GM12878 (cell line): ENCODE data around the gene RGS4. TPM values are rescaled to one million over a fixed set of nuclear protein-coding genes. Genes with fewer than 3 reads are reported as not detected.

Experiments used
- ATAC-seq: fragments of 200-7000 bp; cut with Tn5 transposase; 3 replicates; pipeline ENCODE4 v1.9.1; 2020; ENCODE audit warnings: mild to moderate bottlenecking, moderate library complexity
- BruUV-seq: library from RNA; stranded (reverse); fragments of 400-500 nt; replicated peaks from 2 replicates; lab custom pipeline; 2021; lab: Mats Ljungman, UMichigan
- CTCF ChIA-PET: fragments of 300-600 bp; sonication (Branson Sonifier 250); formaldehyde crosslinking; extraction: SDS; loops from one replicate; lab custom pipeline; 2021; ENCODE audit warnings: inconsistent platforms; lab: Yijun Ruan, JAX
- POLR2A ChIA-PET: fragments of 350-600 bp; formaldehyde crosslinking; extraction: SDS; loops from one replicate; lab custom pipeline; 2021; ENCODE audit warnings: inconsistent platforms; lab: Charles Lee
- RAD21 ChIA-PET: fragments of 300-600 bp; sonication (Branson Sonifier 250); formaldehyde crosslinking; loops from one replicate; lab custom pipeline; 2023; ENCODE audit warnings: antibody characterized with exemption; ENCODE audit not compliant: unreplicated experiment; lab: Charles Lee
- SMC1A ChIA-PET: fragments of 300-600 bp; sonication (Branson Sonifier 250); formaldehyde crosslinking; loops from one replicate; lab custom pipeline; 2023; ENCODE audit not compliant: unreplicated experiment, uncharacterized antibody; lab: Charles Lee
- DNase-seq: peaks from one replicate; pipeline ENCODE4 v3.0.0-alpha.2; 2011; ENCODE audit warnings: low read depth, low spot score
- FAIRE-seq: peaks from 3 replicates; lab custom pipeline; 2011; peaks lifted over from hg19 to GRCh38; lab: Jason Lieb, UNC
- H2AFZ ChIP-seq: 2 replicates; pipeline ENCODE4 v1.6.0; 2011; ENCODE audit warnings: low read depth, low read length, control low read depth; ENCODE audit not compliant: control insufficient read depth
- H3K27ac ChIP-seq: 2 replicates; pipeline ENCODE4 v1.5.1; 2011; ENCODE audit warnings: control low read depth; ENCODE audit not compliant: control insufficient read depth, insufficient read depth
- H3K27me3 ChIP-seq, 2 experiments: replicated peaks in 1 of 2; 2 replicates each; pipeline versions ENCODE4 v1.6.0 to v1.6.1; 2011; ENCODE audit warnings: low read length in 1 of 2; ENCODE audit not compliant: control insufficient read depth in 2 of 2, insufficient read depth in 2 of 2
- H3K36me3 ChIP-seq, 2 experiments: 2 replicates each; pipeline ENCODE4 v1.5.1; 2011; ENCODE audit warnings: low read length in 1 of 2; ENCODE audit not compliant: control insufficient read depth in 2 of 2, insufficient read depth in 2 of 2
- H3K4me1 ChIP-seq: 2 replicates; pipeline ENCODE4 v1.6.1; 2011; ENCODE audit warnings: mild to moderate bottlenecking, low read length, moderate library complexity, mixed read lengths; ENCODE audit not compliant: control insufficient read depth, insufficient read depth
- H3K4me2 ChIP-seq: 2 replicates; pipeline ENCODE4 v1.6.0; 2011; ENCODE audit warnings: control low read depth; ENCODE audit not compliant: control insufficient read depth, insufficient read depth
- H3K4me3 ChIP-seq: fragments of 200-600 bp; sonication (generic); 2 replicates; pipeline ENCODE4 v1.5.1; 2016
- H3K79me2 ChIP-seq: 2 replicates; pipeline ENCODE4 v1.6.0; 2011; ENCODE audit warnings: low read length; ENCODE audit not compliant: control insufficient read depth, insufficient read depth
- H3K9ac ChIP-seq: 2 replicates; pipeline ENCODE4 v1.8.0; 2011; ENCODE audit warnings: low read length, control low read depth, mixed read lengths; ENCODE audit not compliant: control insufficient read depth, insufficient read depth
- H3K9me3 ChIP-seq: replicated peaks from 3 replicates; pipeline ENCODE4 v1.5.1; 2011; ENCODE audit warnings: mild to moderate bottlenecking, low read length; ENCODE audit not compliant: control insufficient read depth, insufficient read depth
- H4K20me1 ChIP-seq: 2 replicates; pipeline ENCODE4 v1.6.0; 2011; ENCODE audit not compliant: control insufficient read depth, insufficient read depth
- ASH2L ChIP-seq: fragments of 300-600, 200-600 bp; sonication (generic); IDR thresholded peaks from 2 replicates; pipeline ENCODE4 v1.6.1; 2017; ENCODE audit warnings: low read depth, mild to moderate bottlenecking, borderline replicate concordance
- BACH1 ChIP-seq: fragments of 450-650 bp; IDR thresholded peaks from 2 replicates; pipeline ENCODE4 v1.6.1; 2017; ENCODE audit warnings: mild to moderate bottlenecking, borderline replicate concordance
- EED ChIP-seq: sonication (generic); IDR thresholded peaks from 2 replicates; pipeline ENCODE4 v1.6.1; 2016; ENCODE audit warnings: antibody characterized with exemption, low read depth
- FOXM1 ChIP-seq: IDR thresholded peaks from 2 replicates; pipeline ENCODE4 v1.6.1; 2012; ENCODE audit warnings: low read depth, mild to moderate bottlenecking, inconsistent platforms, low read length, moderate library complexity
- MEF2B ChIP-seq: fragments of 450-650 bp; IDR thresholded peaks from 2 replicates; pipeline ENCODE4 v1.6.1; 2018; ENCODE audit warnings: mild to moderate bottlenecking, moderate library complexity; ENCODE audit not compliant: partially characterized antibody, poor library complexity, severe bottlenecking
- MTA3 ChIP-seq: IDR thresholded peaks from 2 replicates; pipeline ENCODE4 v1.6.1; 2012; ENCODE audit warnings: low read length, inconsistent platforms, borderline replicate concordance
- MYC ChIP-seq: IDR thresholded peaks from 2 replicates; pipeline ENCODE4 v1.6.1; 2011; ENCODE audit warnings: mild to moderate bottlenecking, low read length, moderate library complexity, inconsistent platforms; ENCODE audit not compliant: insufficient read depth, insufficient replicate concordance, insufficient read length, severe bottlenecking
- NFIC ChIP-seq: IDR thresholded peaks from 2 replicates; pipeline ENCODE4 v1.6.1; 2012; ENCODE audit warnings: low read depth, mild to moderate bottlenecking, inconsistent platforms, low read length, moderate library complexity
- NRF1 ChIP-seq: conservative IDR thresholded peaks from 2 replicates; pipeline ENCODE4 v1.6.1; 2011; ENCODE audit warnings: mild to moderate bottlenecking, low read depth, low read length, improper control_type of control experiment
- SMARCA5 ChIP-seq: fragments of 450-650 bp; IDR thresholded peaks from 2 replicates; pipeline ENCODE4 v1.6.1; 2017; ENCODE audit warnings: mild to moderate bottlenecking
- SP1 ChIP-seq: IDR thresholded peaks from one replicate; pipeline ENCODE4 v1.6.1; 2011; ENCODE audit warnings: low read depth, low read length
- SPI1 ChIP-seq: IDR thresholded peaks from 2 replicates; pipeline ENCODE4 v1.6.1; 2011; ENCODE audit warnings: low read depth, mild to moderate bottlenecking, low read length, moderate library complexity, borderline replicate concordance; ENCODE audit not compliant: insufficient read depth
- SREBF2 ChIP-seq: IDR thresholded peaks from 2 replicates; pipeline ENCODE4 v1.6.1; 2012; ENCODE audit warnings: mild to moderate bottlenecking, low read length
- ZBED1 ChIP-seq: IDR thresholded peaks from 2 replicates; pipeline ENCODE4 v1.6.1; 2016; ENCODE audit warnings: borderline replicate concordance
- in situ Hi-C: fragments of 300-500 bp; cut with MboI; formaldehyde crosslinking; loops from 9 replicates; pipeline ENCODE4 v1.14.3; 2018; ENCODE audit warnings: mixed read lengths
- intact Hi-C: fragments of 100-400 bp; cut with micrococcal nuclease; formaldehyde crosslinking; loops from one replicate; pipeline ENCODE4 v1.14.2; 2022; ENCODE audit not compliant: unreplicated experiment
- polyA plus RNA-seq, 11 experiments: library from polyadenylated mRNA; depleted of rRNA in 4 of 11; unstranded in 6 of 11; stranded (reverse) in 5 of 11; fragments of >200 nt; fragmentation: Nextera tagmentation in 4 of 11; fragmentation: Illumina TruSeq in 1 of 11; extraction: Ambion mirVana in 4 of 11; extraction: Trizol in 1 of 11; gene quantifications; 1 replicate in 1 of 11; 2 replicates in 10 of 11; pipeline versions ENCODE4 v1.2.1 to v1.2.3, GENCODE V29; 2011 to 2016; ENCODE audit warnings: inconsistent platforms in 2 of 11, missing spikeins in 2 of 11, low read depth in 1 of 11
- total RNA-seq, 4 experiments: library from RNA; depleted of rRNA in 3 of 4; stranded (reverse); fragments of >200 nt in 3 of 4; fragmentation: Illumina TruSeq in 1 of 4; extraction: Trizol in 1 of 4; gene quantifications; 2 replicates each; pipeline versions ENCODE4 v1.2.1 to v1.2.3, GENCODE V29; 2013 to 2021
- TF ChIP-seq, protein P1 (sequence below): fragments of 450-650 bp; formaldehyde crosslinking; IDR thresholded peaks from 2 replicates; pipeline ENCODE4 v1.4.0; 2022; ENCODE audit warnings: mild to moderate bottlenecking, moderate library complexity
- TF ChIP-seq, protein P2 (sequence below): fragments of 450-650 bp; IDR thresholded peaks from 2 replicates; pipeline ENCODE4 v1.6.1; 2017; ENCODE audit warnings: mild to moderate bottlenecking, moderate library complexity
- TF ChIP-seq, protein P3 (sequence below): IDR thresholded peaks from 2 replicates; pipeline ENCODE4 v1.6.1; 2012; ENCODE audit warnings: low read depth, low read length, improper control_type of control experiment

The RGS4 gene
- total and polyA plus RNA-seq, 10 of the 15 experiments (the other 5 are each of a cell fraction or from before 2014, with no cell fraction given) = 0.05 to 0.14 TPM; not detected in 8

DNA sequence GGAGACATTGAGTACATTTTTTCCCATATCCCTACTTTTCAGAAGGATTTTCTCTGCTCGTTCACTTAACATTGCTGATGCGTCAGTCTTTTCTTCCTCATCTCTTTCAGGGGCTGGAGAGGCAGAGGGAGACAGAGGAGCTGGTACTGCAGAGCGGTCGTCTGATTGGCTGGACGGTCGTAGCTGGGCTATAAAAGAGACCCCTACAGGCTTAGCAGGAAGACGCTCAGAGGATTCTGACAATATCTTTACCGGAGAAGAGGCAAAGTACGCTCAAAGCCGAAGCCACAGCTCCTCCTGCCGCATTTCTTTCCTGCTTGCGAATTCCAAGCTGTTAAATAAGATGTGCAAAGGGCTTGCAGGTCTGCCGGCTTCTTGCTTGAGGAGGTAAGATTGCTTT lies at the start of gene RGS4 (continued):
- TF ChIP-seq, protein P1, sequence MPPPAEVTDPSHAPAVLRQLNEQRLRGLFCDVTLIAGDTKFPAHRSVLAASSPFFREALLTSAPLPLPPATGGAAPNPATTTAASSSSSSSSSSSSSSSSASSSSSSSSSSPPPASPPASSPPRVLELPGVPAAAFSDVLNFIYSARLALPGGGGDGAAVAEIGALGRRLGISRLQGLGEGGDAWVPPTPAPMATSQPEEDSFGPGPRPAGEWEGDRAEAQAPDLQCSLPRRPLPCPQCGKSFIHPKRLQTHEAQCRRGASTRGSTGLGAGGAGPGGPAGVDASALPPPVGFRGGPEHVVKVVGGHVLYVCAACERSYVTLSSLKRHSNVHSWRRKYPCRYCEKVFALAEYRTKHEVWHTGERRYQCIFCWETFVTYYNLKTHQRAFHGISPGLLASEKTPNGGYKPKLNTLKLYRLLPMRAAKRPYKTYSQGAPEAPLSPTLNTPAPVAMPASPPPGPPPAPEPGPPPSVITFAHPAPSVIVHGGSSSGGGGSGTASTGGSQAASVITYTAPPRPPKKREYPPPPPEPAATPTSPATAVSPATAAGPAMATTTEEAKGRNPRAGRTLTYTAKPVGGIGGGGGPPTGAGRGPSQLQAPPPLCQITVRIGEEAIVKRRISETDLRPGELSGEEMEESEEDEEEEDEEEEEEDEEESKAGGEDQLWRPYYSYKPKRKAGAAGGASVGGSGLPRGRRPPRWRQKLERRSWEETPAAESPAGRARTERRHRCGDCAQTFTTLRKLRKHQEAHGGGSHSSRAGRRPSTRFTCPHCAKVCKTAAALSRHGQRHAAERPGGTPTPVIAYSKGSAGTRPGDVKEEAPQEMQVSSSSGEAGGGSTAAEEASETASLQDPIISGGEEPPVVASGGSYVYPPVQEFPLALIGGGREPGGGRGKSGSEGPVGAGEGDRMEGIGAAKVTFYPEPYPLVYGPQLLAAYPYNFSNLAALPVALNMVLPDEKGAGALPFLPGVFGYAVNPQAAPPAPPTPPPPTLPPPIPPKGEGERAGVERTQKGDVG (CRISPR knock-in tag) = no peak
- TF ChIP-seq, protein P2, sequence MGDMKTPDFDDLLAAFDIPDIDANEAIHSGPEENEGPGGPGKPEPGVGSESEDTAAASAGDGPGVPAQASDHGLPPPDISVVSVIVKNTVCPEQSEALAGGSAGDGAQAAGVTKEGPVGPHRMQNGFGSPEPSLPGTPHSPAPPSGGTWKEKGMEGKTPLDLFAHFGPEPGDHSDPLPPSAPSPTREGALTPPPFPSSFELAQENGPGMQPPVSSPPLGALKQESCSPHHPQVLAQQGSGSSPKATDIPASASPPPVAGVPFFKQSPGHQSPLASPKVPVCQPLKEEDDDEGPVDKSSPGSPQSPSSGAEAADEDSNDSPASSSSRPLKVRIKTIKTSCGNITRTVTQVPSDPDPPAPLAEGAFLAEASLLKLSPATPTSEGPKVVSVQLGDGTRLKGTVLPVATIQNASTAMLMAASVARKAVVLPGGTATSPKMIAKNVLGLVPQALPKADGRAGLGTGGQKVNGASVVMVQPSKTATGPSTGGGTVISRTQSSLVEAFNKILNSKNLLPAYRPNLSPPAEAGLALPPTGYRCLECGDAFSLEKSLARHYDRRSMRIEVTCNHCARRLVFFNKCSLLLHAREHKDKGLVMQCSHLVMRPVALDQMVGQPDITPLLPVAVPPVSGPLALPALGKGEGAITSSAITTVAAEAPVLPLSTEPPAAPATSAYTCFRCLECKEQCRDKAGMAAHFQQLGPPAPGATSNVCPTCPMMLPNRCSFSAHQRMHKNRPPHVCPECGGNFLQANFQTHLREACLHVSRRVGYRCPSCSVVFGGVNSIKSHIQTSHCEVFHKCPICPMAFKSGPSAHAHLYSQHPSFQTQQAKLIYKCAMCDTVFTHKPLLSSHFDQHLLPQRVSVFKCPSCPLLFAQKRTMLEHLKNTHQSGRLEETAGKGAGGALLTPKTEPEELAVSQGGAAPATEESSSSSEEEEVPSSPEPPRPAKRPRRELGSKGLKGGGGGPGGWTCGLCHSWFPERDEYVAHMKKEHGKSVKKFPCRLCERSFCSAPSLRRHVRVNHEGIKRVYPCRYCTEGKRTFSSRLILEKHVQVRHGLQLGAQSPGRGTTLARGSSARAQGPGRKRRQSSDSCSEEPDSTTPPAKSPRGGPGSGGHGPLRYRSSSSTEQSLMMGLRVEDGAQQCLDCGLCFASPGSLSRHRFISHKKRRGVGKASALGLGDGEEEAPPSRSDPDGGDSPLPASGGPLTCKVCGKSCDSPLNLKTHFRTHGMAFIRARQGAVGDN = no peak
- TF ChIP-seq SP1 (no peak), MYC (no peak)

DNA sequence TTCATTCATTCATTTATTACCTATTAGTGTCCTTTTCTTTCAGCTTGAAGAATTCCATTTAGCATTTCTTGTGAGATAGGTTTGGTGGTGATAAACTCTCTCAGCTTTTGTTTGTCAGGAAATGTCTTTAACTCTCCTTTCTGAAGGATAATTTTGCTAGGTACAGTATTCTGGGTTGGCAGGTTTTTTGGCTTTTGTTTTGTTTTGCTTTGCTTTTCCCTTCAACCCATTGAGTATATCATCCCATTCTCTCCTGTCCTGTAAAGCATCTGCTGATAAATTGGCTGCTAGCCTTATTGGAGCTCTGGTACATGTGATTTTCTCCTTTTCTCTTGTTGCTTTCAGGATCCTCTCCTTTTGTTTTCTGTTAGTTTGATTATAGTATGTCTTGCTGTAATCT lies 47.0 kb upstream of the RGS4 start:
- TF ChIP-seq EED = no peak
- no peak for TF ChIP-seq FOXM1
- TF ChIP-seq, protein P3, sequence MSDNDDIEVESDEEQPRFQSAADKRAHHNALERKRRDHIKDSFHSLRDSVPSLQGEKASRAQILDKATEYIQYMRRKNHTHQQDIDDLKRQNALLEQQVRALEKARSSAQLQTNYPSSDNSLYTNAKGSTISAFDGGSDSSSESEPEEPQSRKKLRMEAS = no peak
- TF ChIP-seq MEF2B = no peak
- no peak for TF ChIP-seq ZBED1
- TF ChIP-seq NFIC = no peak
- no peak for TF ChIP-seq SPI1
- TF ChIP-seq SREBF2 = no peak
- no peak for TF ChIP-seq MTA3
- no peak for TF ChIP-seq NRF1
- no peak for TF ChIP-seq ASH2L
- TF ChIP-seq SMARCA5 = no peak
- no peak for TF ChIP-seq BACH1
- no peak overlapping the region for H2AFZ ChIP-seq
- BruUV-seq = no TSS peak
- ChIA-PET CTCF (no interaction called here), RAD21 (no interaction called here), POLR2A (no interaction called here), SMC1A (no interaction called here)
- H3K27me3 ChIP-seq = no peaks in the 10 kb centered on the region
- H3K9ac ChIP-seq = no peak overlapping the region
- no peaks in the 10 kb centered on the region for H3K4me1 ChIP-seq
- DNase-seq (no peak), ATAC-seq (no peak), FAIRE-seq (no peak)
- H3K27ac ChIP-seq = no peak overlapping the region
- H3K79me2 ChIP-seq = no peaks in the 10 kb centered on the region
- H3K36me3 ChIP-seq = no peaks in the 10 kb centered on the region
- in situ Hi-C loops = no loop called here
- no peaks in the 10 kb centered on the region; the same call in 2 of the 3 replicates for H3K9me3 ChIP-seq
- no peak overlapping the region for H3K4me3 ChIP-seq
- no peak overlapping the region for H3K4me2 ChIP-seq
- H4K20me1 ChIP-seq = no peaks in the 10 kb centered on the region
- intact Hi-C loops = no loop called here
